Activated naive CD8-positive, alpha-beta T cell (primary cell): ENCODE results near the gene CCDC88B.
A peak's percentile ranks its signal among the peaks of the same experiment; 100 is the strongest.

ENCODE experiments used
- H3K27ac Mint-ChIP-seq: one replicate; pipeline ENCODE4 v1.8.0; 2021; ENCODE audit warnings: mixed read lengths
- H3K27me3 Mint-ChIP-seq: one replicate; pipeline ENCODE4 v1.8.0; 2021; ENCODE audit warnings: mixed read lengths
- H3K36me3 Mint-ChIP-seq: one replicate; pipeline ENCODE4 v1.8.0; 2021; ENCODE audit warnings: mixed read lengths
- H3K4me1 Mint-ChIP-seq: one replicate; pipeline ENCODE4 v1.8.0; 2021; ENCODE audit warnings: low read depth, mixed read lengths
- H3K4me3 Mint-ChIP-seq: one replicate; pipeline ENCODE4 v1.8.0; 2021; ENCODE audit warnings: mild to moderate bottlenecking, mixed read lengths
- H3K9me3 Mint-ChIP-seq: one replicate; pipeline ENCODE4 v1.8.0; 2021; ENCODE audit warnings: low read depth, mixed read lengths

Gene CCDC88B

DNA sequence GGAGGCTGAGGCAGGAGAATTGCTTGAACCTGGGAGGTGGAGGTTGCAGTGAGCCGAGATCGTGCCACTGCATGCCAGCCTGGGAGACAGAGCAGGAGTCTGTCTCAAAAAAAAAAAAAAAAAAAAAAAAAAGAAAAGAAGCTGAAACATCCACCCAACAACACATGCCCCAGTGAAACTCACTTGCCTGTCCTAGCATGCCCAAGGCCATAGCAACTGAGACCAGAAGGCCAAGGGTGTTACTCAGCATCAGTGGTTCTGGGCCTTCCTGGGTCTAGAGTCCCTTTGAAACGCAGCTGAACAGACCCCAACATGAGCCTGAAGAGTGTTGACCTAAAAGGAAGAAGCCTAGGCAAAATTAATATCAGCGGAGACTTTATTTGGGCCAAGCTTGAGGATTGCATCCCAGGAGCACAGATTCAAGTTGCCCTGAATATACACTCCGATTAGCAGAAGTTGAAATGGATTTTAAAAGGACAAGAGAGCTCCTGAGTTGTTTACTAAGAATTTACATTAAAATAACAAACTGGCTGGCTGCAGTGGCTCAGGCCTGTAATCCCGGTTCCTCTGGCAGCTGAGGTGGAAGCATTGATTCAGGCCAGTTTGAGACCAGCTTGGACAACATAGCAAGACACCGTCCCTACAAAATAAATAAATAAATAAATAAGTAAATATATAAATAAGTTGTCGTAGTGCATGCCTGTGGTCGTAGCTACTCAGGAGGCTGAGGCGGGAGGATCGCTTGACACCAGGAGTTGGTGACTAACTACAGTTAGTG, 15.1 kb upstream of the CCDC88B start:
- H3K4me1 Mint-ChIP-seq: peaks cover 7% of the 10 kb centered on the region
- H3K27ac Mint-ChIP-seq: no peak overlapping the region
- no peaks in the 10 kb centered on the region for H3K27me3 Mint-ChIP-seq
- peaks cover 2% of the 10 kb centered on the region for H3K36me3 Mint-ChIP-seq
- H3K4me3 Mint-ChIP-seq: no peak overlapping the region
- no peaks in the 10 kb centered on the region for H3K9me3 Mint-ChIP-seq

DNA sequence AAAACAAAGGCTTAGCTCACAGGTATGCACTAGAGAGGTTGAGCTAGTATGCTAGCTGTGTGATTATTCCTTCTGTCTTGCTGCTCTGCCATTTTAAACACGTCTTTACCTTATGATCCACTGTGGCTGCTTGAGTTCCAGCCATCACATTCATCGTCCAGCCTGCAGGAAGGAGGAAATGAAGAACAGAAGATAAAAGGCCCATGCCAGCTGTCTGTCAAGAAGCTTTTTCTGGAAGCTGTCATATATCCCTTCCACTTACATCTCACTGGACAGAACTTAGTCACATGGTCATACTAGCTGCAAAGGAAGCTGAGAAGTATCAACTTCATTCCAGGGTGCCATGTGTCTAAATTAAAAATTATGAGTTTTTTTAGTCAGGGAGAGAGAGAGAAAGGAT, 12.6 kb upstream of the CCDC88B start:
- no peaks in the 10 kb centered on the region for H3K27me3 Mint-ChIP-seq
- peaks cover 8% of the 10 kb centered on the region for H3K4me1 Mint-ChIP-seq
- peaks cover 2% of the 10 kb centered on the region for H3K36me3 Mint-ChIP-seq

DNA sequence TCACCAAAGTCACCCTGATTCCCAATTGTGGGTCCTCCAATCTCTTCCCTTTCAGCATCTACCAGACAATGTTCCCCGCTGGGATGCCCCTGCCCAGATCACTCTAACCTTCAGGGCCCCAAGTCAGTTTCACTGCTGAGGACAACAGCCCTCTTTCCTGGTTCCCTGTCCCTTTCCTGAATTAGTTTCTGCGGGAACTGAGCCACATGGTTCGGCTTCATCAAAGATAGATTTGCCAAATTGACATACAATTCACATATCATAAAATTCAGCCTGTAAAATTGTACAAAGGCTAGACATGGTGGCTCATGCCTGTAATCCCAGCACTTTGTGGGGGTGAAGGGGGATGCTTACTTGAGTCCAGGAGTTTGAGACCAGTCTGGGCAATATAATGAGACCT, 12.0 kb upstream of the CCDC88B start:
- no peak overlapping the region for H3K4me3 Mint-ChIP-seq
- no peak overlapping the region for H3K27ac Mint-ChIP-seq

More for the DNA sequence above, 12.6 kb upstream of the CCDC88B start:
- no peaks in the 10 kb centered on the region for H3K9me3 Mint-ChIP-seq
- no peak overlapping the region for H3K27ac Mint-ChIP-seq
- no peak overlapping the region for H3K4me3 Mint-ChIP-seq

DNA sequence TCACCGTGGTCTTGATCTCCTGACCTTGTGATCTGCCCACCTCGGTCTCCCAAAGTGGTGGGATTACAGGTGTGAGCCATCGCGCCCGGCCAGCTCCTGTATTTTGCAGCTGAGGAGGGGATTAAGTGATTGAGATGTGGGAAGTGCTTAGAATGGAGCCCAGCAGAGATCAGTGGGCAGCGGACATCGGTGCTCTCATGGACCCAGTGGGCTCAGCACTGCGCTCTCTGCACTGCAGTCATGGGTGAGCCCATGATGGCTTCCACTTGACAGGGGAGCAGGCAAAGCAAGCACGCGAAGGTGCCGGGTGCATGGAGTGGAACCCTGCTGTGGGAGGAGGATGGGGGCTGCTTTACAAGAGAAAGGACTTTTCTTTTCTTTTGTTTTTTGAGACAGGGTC, 9.1 kb upstream of the CCDC88B start:
- H3K9me3 Mint-ChIP-seq: no peaks in the 10 kb centered on the region
- H3K4me3 Mint-ChIP-seq: no peak overlapping the region
- peaks cover 2% of the 10 kb centered on the region for H3K36me3 Mint-ChIP-seq
- no peaks in the 10 kb centered on the region for H3K27me3 Mint-ChIP-seq
- peaks cover 12% of the 10 kb centered on the region for H3K4me1 Mint-ChIP-seq
- no peak overlapping the region for H3K27ac Mint-ChIP-seq

More for the DNA sequence above, 12.0 kb upstream of the CCDC88B start:
- H3K36me3 Mint-ChIP-seq: peaks cover 2% of the 10 kb centered on the region
- no peaks in the 10 kb centered on the region for H3K9me3 Mint-ChIP-seq
- H3K4me1 Mint-ChIP-seq: peaks cover 8% of the 10 kb centered on the region
- H3K27me3 Mint-ChIP-seq: no peaks in the 10 kb centered on the region

DNA sequence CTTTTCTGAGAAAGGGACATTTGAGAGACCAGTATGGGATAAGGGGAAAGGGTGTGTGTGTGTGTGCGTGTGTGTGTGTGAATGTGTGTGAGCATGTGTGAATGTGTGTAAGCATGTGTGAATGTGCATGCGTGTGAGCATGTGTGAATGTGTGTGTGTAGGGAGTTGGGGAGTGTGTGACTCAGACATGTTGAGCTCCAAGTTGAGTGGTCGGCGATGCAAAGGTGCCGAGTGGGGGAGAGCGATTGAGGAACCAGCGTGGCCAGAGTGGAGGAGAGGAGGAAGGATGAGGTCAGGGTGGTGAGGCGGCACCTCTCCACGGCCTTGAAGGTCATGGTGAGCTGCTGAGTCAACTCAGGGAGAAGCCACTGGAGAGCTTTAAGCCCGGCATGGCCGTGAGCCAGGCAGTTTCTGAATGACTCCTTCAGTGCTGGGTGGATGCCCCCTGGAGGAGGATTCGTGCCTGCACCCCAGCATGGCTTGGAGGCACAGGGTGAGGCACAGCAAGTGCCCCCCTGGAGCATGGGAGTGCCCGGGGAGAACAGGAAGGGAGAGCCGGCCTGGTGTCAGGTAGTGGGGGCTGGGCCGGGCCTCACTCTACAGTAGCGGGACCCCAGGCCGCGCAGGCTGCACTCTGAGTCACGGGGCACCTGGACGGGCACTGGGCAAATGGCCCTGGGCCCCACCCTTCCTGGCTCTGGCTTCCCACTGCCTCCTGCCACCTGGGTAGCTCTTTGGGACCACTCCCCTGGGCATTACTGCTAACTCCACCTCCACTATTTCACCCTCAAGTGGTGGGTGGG, 8.2 kb upstream of the CCDC88B start:
- H3K36me3 Mint-ChIP-seq: peaks cover 2% of the 10 kb centered on the region
- H3K27me3 Mint-ChIP-seq: no peaks in the 10 kb centered on the region
- no peaks in the 10 kb centered on the region for H3K9me3 Mint-ChIP-seq
- H3K4me3 Mint-ChIP-seq: peak overlapping the region; percentile 56
- peak overlapping the region; percentile 73 for H3K27ac Mint-ChIP-seq
- peaks cover 12% of the 10 kb centered on the region for H3K4me1 Mint-ChIP-seq

DNA sequence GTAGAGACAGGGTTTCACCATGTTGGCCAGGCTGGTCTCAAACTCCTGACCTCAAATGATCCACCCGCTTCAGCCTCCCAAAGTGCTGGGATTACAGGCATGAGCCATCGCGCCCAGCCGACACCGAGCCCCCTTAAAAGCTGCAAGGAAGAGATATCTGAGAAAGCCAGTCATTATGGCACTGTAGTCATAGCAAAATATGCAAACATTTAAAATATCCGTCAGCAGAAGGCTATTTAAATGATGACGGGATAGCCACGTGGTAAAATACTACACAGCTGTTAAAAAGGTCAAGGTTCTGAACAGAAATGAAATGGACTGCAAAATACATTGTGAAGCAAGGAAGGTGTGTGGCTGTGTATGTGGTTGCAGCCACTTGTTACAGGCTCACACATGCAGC, 6.4 kb upstream of the CCDC88B start:
- Mint-ChIP-seq H3K4me1 (peaks cover 22% of the 10 kb centered on the region), H3K27me3 (no peaks in the 10 kb centered on the region), H3K36me3 (no peaks in the 10 kb centered on the region), H3K27ac (no peak overlapping the region), H3K4me3 (no peak overlapping the region), H3K9me3 (no peaks in the 10 kb centered on the region)

DNA sequence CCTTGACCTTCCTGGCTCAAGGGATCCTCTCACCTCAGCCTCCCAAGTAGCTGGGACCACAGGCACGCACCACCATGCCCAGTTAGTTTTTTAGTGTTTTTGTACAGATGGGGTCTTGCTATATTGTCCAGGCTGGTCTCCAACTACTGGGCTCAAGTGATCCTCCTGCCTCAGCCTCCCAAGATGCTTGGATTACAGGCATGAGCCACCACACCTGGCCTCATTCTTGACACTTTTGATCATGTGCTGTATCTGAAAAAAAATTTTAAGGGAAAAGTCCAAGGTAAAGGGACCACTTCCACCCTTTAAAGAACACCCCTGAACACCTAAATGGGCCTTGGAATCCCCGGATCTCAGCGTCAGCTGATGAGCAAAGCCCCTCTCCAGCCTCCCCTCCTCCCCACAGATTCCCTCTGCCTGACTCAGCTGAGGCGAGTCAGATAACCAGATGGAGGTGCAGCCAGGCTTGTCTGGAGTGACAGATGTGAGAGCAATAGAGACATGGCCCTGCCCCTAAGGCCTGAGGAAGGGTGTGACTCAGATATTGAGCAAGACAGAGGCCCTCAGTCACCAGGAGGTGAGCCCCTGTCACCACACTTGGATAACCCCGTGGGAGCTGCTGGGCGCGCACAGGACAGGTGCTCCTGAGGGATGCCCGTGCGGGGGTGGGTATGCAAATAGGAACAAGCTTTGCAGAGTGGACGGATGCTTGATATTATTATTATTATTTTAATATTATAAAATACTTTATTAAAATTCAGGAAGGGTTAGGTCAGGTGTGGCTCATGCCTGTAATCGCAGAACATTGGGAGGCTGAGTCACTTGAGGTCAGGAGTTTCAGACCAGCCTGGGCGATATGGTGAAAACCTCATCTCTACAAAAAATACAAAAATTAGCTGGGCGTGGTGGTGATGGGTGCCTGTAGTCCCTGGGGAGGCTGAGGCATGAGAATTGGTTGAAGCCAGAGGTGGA, 5.0 kb upstream of the CCDC88B start:
- H3K9me3 Mint-ChIP-seq: no peaks in the 10 kb centered on the region
- no peaks in the 10 kb centered on the region for H3K27me3 Mint-ChIP-seq
- peaks cover 32% of the 10 kb centered on the region for H3K4me1 Mint-ChIP-seq
- no peak overlapping the region for H3K4me3 Mint-ChIP-seq
- no peak overlapping the region for H3K27ac Mint-ChIP-seq
- H3K36me3 Mint-ChIP-seq: no peaks in the 10 kb centered on the region

DNA sequence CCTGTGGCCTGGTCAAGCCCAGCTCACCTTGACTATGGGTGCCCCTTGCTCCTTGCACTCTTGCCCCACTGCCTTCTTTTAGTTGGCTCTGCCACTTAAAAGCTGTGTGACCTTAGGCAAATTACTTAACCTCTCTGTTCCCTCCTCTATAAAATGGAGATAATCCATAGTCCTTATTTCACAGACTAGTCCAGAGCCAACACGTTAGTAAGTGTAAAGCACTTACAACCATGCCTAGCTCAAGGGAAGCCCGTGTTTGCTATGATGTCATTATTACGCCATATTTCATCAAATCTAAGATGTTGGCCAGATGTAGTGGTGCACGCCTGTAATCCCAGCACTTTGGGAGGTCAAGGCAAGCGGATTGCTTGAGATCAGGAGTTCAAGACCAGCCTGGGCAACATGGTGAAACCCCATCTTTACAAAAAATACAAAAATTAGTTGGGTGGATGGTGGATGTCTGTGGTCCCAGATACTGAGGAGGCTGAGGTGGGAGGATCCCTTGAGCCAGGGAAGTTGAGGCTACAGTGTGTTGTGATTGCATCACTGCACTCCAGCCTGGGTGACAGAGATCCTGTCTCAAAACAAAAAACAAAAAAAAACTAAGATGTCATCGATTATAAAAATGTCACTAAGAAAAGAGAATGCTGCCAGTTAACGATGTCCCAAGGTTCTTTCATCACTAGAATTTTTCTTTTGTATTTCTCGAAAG, 2.3 kb upstream of the CCDC88B start:
- no peaks in the 10 kb centered on the region for H3K27me3 Mint-ChIP-seq
- H3K36me3 Mint-ChIP-seq: no peaks in the 10 kb centered on the region
- peak overlapping the region; percentile 68 for H3K27ac Mint-ChIP-seq
- H3K9me3 Mint-ChIP-seq: no peaks in the 10 kb centered on the region
- peak overlapping the region; percentile 23 for H3K4me3 Mint-ChIP-seq
- peaks cover 39% of the 10 kb centered on the region for H3K4me1 Mint-ChIP-seq

DNA sequence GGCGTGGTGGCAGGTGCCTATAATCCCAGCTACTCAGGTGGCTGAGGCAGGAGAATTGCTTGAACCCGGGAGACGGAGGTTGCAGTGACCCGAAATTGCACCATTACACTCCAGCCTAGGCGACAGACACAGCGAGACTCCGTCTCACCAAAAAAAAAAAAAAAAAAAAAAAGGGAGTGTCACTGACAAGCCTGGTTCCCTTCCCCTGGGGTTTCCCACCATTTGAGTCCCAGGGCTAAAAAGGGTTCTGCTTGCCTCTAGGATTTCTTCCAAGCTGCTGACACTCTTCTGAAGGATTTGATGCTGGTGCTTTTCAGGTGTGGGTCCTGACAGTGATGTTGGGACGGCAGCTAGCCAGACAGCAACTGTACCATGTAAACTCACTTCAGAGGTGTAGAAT, 1.3 kb upstream of the CCDC88B start:
- no peaks in the 10 kb centered on the region for H3K27me3 Mint-ChIP-seq

DNA sequence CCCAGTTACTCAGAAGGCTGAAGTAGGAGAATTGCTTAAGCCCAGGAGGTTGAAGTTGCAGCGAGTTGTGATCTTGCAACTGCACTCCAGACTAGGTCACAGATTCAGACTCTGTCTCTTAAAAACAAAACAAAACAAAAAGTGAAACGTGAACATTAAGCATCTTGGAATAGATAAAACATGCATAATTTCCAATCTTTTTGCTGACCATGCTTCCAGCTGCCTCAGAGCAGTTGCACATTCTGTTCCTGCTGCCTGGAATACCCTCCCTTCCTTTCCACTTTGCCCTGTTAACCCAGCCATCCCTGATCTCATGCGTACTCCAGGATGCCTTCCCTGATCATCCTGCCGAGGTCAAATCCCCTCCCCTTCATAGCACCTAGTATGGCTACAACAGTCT, 718 bp upstream of the CCDC88B start:
- Mint-ChIP-seq H3K36me3 (no peaks in the 10 kb centered on the region), H3K27me3 (no peaks in the 10 kb centered on the region), H3K4me1 (peaks cover 39% of the 10 kb centered on the region), H3K4me3 (peak overlapping the region; percentile 92), H3K9me3 (no peaks in the 10 kb centered on the region), H3K27ac (peak overlapping the region; percentile 91)

More for the DNA sequence above, 1.3 kb upstream of the CCDC88B start:
- Mint-ChIP-seq H3K9me3 (no peaks in the 10 kb centered on the region), H3K36me3 (no peaks in the 10 kb centered on the region), H3K27ac (peak overlapping the region; percentile 91), H3K4me3 (peak overlapping the region; percentile 92), H3K4me1 (peaks cover 39% of the 10 kb centered on the region)

DNA sequence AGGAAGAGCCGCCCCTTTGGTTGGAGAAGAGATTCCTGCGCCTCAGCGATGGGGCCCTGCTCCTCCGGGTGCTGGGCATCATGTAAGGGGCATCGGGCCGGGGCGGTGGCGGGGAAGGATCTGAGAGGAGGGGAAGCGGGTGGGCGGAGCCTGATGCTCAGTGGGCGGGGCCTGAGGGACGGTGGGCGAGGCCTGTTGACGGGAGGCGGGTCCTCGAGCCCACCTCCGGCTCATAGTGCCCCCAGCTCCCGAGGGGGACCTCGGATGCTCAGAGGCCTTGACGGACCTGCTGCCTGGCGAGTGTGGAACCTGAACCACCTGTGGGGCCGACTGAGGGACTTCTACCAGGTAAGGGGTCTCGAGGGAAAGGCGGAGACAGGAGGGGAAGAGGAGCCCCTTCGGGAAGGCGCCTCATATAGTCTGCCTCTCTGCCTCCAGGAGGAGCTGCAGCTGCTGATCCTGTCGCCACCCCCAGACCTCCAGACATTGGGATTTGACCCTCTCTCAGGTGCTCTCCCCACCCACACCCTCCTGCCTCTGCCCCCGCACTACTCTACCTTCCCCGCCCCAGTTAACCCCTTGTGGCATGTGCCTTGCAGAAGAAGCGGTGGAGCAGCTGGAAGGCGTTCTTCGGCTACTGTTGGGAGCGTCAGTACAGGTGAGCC, 799 bp downstream of the CCDC88B start:
- H3K27me3 Mint-ChIP-seq: no peaks in the 10 kb centered on the region

DNA sequence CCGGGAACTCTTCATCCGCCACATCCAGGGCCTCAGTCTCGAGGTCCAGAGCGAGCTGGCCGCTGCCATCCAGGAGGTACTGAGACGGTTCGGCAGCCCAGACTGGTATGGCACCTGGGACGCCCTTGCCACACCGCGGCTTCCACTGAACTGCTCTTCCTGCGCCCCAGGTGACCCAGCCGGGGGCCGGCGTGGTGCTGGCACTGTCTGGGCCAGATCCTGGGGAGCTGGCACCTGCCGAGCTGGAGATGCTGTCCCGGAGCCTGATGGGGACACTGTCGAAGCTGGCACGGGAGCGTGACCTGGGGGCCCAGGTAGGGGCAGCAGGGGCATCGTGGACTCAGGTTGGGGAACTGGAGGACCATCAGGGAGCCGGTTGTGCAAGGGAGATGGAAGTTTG, 1.4 kb downstream of the CCDC88B start:
- peak overlapping the region; percentile 92 for H3K4me3 Mint-ChIP-seq
- peaks cover 38% of the 10 kb centered on the region for H3K4me1 Mint-ChIP-seq
- no peak overlapping the region for H3K27ac Mint-ChIP-seq
- H3K36me3 Mint-ChIP-seq: peaks cover 3% of the 10 kb centered on the region
- H3K9me3 Mint-ChIP-seq: no peaks in the 10 kb centered on the region
- H3K27me3 Mint-ChIP-seq: no peaks in the 10 kb centered on the region

More for the DNA sequence above, 799 bp downstream of the CCDC88B start:
- H3K4me1 Mint-ChIP-seq: peaks cover 38% of the 10 kb centered on the region
- peaks cover 3% of the 10 kb centered on the region for H3K36me3 Mint-ChIP-seq
- H3K9me3 Mint-ChIP-seq: no peaks in the 10 kb centered on the region
- H3K27ac Mint-ChIP-seq: peak overlapping the region; percentile 91
- peak overlapping the region; percentile 92 for H3K4me3 Mint-ChIP-seq

DNA sequence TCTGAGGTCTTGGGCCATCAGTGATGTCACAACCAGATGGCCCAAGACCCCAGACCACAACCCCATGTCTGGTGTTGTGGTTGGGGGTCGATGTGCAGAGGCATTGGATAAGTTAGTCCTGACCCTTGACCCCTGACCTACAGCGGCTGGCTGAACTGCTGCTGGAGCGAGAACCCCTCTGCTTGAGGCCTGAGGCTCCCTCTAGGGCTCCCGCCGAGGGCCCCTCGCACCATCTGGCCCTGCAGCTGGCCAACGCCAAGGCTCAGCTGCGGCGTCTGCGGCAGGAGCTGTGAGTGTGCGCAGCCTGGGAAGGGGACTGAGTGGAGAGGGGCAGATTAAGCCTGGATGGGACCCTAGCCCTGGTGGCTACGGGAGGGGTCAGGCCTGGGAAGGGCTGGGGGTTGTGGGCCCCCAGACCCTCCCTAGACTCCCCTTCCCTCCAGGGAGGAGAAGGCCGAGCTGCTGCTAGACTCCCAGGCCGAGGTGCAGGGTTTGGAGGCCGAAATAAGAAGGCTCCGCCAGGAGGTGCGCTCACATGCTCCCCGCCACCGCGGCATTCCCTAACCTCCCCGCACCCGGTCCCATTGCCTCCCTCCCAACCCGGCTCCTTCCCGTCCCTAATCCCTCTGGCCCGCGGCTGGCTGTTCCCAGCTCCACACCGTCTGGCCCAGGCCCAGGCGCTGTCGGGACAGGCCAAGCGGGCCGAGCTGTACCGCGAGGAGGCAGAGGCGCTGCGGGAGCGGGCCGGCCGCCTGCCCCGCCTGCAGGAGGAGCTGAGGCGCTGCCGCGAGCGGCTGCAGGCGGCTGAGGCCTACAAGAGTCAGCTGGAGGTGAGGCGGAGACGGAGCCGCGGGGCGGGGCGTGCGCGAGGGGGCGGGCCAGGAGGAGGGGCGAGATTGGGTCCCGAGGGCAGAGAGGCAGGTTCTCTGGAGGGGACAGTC, 2.1 kb downstream of the CCDC88B start:
- H3K27me3 Mint-ChIP-seq: no peaks in the 10 kb centered on the region
- H3K27ac Mint-ChIP-seq: no peak overlapping the region
- no peaks in the 10 kb centered on the region for H3K9me3 Mint-ChIP-seq
- peaks cover 38% of the 10 kb centered on the region for H3K4me1 Mint-ChIP-seq
- H3K36me3 Mint-ChIP-seq: peaks cover 3% of the 10 kb centered on the region
- H3K4me3 Mint-ChIP-seq: peak overlapping the region; percentile 61
